DMS153 (cell line): ENCODE measurements around the gene SH3PXD2B.
"Not testable (repeated sequence)": the region's sequence is repeated elsewhere in the genome, so short reads cannot be mapped to it uniquely, and the experiment has no call there.

Experiments used
- DNase-seq: peaks from one replicate; lab custom pipeline; 2025; lab: John Stamatoyannopoulos, UW

SH3PXD2B gene

GRCh38 chr5:172485511-172486202 is 31.3 kb upstream of the SH3PXD2B start:
- DNase-seq = no peak

DNA sequence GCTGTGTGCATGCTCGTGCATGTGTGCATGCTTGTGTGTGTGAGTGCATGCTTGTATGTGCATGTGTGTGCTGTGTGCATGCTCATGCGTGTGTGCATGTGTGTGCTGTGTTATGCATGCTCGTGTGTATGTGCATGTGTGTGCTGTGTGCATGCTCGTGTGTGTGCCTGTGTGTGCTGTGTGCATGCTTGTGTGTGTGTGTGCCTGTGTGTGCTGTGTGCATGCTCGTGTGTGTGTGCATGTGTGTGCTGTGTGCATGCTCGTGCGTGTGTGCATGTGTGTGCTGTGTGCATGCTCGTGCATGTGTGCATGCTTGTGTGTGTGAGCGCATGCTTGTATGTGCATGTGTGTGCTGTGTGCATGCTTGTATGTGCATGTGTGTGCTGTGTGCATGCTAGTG is 30.3 kb upstream of the SH3PXD2B start:
- DNase-seq = no peak

GRCh38 chr5:172482156-172483020 is 28.1 kb upstream of the SH3PXD2B start:
- peak; percentile 13 for DNase-seq

- no peak for DNase-seq
Observed at GRCh38 chr5:172481011-172481800, 26.9 kb upstream of the SH3PXD2B start.

- DNase-seq = no peak
Observed at GRCh38 chr5:172479784-172480115, 25.4 kb upstream of the SH3PXD2B start.

DNA sequence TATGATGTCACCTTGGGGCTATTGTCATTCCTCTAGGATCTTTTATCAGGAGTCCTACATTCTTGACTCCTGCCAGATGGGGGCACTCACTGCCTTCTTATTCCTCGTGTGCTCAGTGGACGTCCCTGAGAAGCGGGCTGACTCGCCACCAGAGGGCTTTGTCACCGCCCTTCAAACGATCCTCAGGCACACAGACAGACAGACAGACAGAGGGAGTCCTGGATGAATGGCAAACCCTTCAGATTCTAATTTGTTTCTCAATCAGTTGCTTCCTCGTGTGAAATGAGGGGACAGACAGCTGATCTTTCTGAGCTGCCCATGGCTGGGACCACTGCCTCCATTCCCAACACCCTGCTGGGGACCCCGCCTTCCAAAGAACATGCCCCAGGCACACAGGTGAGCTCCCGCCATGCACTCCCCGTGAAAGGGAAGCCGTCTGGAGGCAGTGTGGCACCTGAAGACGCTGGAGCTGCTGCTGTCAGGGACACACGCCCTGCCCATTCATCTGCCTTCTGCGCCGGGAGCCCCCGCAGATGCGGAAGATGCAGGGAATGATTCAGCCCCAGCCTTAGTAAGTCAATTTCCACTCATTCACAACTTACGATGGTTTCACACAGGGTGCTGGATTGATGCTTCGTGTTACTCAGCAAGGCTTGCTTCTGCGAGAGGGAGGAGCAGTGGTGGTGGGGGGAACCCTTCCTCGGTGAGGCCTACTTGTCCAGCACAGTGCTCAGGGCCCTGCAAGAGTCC is 24.9 kb upstream of the SH3PXD2B start:
- DNase-seq = peak; percentile 63

- not testable (repeated sequence) for DNase-seq
Observed at GRCh38 chr5:172478695-172479033, 24.3 kb upstream of the SH3PXD2B start.

DNA sequence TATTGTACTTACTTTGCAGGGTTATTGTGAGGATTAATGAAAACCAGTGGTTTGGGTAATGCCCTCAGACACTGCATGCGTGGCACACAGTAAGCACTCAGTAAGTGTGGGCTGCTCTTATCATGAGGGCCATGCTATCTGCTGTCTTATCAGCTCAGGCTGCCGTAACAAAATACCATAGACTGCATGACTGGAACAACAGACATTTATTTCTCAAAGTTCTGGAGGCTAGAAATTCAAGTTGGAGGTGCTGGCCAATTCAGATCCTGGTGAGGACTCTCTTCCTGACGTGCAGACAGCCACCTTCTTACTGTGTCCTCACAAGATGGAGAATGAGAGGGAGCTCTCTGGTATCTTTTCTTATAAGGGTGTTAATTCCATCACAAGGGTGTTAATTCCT is 23.9 kb upstream of the SH3PXD2B start:
- no peak for DNase-seq

DNA sequence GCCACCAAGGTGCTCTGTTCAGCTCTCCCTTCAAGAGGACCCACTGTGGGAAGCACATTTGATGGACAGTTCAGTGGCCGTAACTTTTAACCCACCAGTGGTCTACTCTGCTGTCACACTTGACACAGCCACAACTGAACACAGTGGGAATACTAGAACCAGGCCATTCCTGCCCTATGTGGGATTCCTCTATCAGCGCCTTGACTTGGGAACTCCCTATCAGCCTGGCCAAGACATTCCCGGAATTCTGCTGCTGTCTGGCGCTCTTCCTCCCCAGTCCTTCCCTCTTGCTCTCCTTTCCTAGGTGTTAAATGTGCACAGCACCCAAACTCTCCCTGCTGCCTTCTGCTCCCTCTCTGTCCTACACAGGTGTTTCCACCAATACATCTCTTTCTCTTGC is 23.1 kb upstream of the SH3PXD2B start:
- DNase-seq = no peak

DNA sequence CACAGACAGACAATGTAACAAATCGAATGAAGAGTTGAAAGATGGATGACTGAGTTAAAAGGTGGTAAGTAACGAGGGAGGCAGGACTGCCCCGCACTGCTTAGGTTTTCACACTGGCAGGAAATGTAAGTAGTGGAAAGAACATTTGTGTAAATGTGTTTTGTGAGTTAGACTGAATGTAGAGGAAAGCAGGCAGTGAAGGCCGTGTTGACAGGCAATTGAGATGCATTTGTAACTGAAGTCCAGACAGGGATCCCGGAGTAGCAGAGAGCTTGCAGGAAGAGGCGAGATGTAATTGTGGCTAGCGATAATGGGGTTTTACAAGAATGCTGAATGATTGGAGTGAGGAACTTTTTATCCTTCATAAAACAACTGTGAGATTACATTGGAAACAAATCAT is 20.0 kb upstream of the SH3PXD2B start:
- DNase-seq = no peak

DNA sequence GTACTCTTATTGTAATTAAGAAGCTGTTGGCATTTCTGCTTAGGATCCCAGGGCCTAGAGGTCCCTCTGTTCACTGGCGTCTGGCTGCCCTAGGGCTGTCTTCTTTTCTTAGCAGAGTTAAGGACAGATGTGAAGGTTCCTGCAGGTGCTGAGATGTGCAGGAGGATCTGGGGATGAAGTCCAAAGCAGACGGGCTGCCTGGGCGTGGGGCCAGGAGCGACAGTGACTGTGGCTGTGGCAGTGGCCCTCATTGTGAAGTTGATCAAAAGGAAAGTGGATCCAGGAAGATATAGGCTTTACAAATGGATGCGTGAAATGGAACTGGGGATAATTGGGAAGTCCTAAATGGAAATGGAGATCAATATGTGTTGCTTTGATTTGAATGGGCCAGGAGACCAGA is 19.1 kb upstream of the SH3PXD2B start:
- DNase-seq = no peak

DNA sequence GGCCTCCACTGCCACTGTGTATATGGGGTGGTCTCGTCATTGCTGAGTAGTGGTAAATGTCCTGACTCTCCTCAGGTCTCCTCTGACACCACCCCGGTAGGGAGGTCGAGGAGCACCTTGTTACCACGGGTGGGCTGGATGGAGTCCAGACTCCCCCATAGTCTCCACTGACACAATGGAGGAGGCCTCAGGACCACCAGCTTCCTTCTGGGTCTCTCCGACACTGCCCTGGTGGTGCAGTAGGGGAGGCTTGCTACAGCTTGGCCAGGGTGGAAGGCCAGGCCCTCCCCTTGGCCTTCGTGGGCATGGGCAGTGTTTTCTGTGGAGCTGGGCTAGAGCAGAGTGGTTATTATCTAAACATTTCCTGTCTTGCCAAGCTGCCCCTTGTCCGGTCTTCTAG is 15.4 kb upstream of the SH3PXD2B start:
- no peak for DNase-seq

DNA sequence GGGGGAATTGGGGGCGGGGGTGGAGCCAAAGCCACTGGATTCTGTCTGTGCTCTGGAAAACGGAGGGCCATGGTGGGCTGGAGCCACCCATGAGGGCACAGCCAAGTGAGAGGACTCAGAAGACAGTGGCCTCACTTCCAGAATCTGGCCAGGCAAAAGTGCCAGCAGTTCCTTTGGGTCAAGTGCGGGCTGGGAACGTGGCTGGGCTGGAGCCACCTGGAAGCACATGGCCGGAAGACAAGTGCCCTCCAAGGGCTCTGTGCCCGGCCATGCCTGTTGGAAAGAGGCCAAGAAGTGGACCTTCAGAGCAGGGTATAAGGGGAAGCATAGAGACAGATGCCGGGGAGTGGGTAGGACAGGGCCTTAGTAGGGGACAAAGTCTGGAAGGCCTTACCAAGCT is 11.7 kb upstream of the SH3PXD2B start:
- no peak for DNase-seq

DNA sequence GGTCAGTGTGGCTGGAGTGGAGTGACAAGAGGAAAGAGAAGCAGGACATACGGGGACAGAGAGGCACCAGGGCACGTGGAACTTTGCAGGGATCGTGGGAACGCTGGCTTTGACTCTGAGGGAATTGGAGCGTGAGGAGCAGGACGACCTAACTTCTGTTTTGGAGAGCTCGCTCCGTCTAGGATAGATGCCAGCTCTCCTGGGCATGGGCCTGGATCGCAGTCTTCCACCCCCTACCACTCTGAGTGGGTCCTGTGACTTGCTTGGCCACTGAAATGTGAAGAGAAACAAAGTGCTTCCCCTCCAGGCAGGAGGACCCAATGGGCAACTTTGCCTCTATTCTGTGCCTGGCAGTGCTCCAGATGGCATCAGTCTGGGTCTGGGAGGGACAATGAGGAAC is 8.7 kb upstream of the SH3PXD2B start:
- no peak for DNase-seq

- no peak for DNase-seq
Observed at GRCh38 chr5:172459783-172460165, 5.4 kb upstream of the SH3PXD2B start.

DNA sequence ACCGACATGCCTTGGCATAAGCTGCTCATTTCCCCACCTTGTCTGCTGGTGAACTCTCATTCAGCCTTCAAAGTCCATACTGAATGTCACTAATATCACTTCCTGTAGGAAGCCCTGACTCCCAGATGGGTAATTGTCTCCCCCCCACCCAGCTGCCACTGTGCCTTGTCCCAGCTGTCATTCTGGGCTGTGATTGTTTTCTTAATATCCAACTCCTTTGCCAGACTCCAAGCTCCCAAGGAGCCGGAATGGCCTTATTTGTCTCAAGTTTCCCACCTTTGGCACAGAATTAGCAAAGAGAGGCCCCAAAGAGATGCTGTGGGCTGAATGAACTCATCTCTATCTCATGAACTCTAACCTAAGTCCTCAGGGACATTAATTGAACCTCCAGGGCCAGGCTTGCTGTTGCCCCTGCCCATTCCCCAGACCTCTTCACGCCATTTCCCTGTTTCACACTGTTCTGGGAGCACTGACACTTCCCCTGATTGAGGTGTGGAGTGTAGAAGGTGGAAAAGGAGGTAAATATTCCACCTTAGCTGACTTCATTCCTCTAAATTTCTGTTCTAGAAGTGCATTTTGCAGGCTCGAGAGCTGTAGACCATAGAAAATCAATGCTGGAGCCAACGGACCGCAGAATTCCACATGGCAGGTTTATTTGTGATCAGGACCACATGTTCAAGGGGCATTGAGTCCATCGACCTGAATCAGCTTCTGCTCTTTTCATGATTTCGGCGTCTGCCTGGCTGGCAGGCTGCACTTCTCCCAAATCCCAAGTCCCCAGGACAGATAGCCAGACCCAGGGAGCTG is 4.9 kb upstream of the SH3PXD2B start:
- DNase-seq = no peak

DNA sequence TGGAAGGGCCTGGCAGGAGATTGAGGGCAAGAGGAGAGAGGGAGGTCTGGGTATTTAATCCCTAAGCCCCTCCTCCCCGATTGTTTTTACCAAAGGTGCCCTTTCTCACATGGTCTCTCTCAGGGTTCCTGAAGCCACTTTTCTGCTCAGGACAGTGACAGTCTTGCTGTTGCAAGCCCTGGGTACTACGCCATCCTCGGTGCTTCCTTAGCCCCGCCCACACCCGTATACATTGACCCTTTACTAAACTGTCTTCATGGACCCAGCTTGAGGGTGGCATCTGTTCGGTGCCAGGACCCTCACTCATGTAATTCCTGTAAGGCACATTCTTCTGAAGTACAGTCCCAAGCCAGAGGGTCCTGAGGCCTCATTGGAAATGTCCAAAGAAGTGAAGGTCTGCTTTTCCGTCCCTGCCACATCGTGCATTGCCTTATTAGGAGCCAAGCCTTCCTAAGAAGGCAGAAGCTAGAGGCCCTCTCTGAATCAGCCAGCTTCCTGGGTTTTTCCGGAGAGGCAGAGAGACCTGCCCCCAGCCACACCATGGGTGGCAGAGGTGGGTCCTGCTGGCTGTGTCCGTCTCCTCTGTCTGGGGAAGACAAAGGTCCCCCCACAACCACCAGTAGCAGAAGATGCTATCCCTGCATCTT is 1.9 kb upstream of the SH3PXD2B start:
- DNase-seq = no peak

GRCh38 chr5:172455511-172456061 is 1.3 kb upstream of the SH3PXD2B start:
- no peak for DNase-seq

DNA sequence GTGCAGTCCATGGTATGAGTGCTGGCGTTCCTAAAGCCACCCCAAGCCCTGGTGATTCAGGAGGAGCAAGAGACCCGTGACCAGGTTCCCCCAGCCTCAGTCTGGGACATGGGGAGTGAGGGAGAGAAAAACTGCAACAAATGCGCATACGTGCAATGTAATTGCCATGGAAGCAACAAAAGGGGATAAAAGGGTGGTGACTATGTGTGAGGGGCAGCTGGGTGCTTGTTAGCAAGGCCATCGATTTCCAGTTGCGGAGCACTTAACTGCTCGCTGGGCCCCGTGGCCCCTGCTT is 709 bp upstream of the SH3PXD2B start:
- no peak for DNase-seq

DNA sequence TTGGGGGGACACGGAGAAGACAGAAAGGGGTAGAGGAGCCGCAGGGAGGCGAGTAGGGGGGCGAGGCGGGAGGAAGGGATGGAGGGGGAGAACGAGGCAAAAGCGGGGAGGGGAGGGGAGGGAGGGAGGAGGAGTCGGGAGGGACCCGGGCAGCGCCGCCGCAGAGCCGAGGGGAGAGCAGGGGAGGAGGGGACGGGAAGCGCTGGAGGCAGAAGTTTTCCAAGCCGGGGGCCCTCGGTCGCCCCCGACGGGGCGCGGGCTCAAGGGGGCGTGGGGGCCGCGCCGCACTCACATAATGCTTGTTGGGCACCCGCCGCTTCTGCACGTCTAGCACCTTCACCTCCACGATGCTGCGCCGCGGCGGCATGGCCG is 353 bp downstream of the SH3PXD2B start:
- no peak for DNase-seq
